ENCODE measurements around the gene SLC35F6. TPM values are rescaled to one million over a fixed set of nuclear protein-coding genes. Genes with fewer than 3 reads are reported as not detected.
"Not testable (repeated sequence)": the region's sequence is repeated elsewhere in the genome, so short reads cannot be mapped to it uniquely, and the experiment has no call there.

The SLC35F6 gene
- total RNA-seq, 2 donors from 2014 or later: 56.6 to 58.6 TPM

- H3K27ac ChIP-seq: no peak overlapping the region
- H3K9me3 ChIP-seq: no peaks in the 10 kb centered on the region
- H3K36me3 ChIP-seq: no peaks in the 10 kb centered on the region
- H3K27me3 ChIP-seq (replicated peaks; ENCODE audit: insufficient read depth): no peaks in the 10 kb centered on the region
- H3K4me3 ChIP-seq: no peak overlapping the region
- no peak for TF ChIP-seq POLR2A (IDR thresholded peaks at IDR 0.05)
- TF ChIP-seq POLR2AphosphoS5 (IDR thresholded peaks at IDR 0.05): no peak
- no peak for TF ChIP-seq CTCF (IDR thresholded peaks at IDR 0.05)
- intact Hi-C loops (cut with DNase I): no loop called here
- WGBS: 72% methylated on average over 3 of the region's 3 CpGs
- H3K4me1 ChIP-seq (replicated peaks): no peaks in the 10 kb centered on the region
- no peak for DNase-seq (ENCODE audit: low spot score)
These were observed 17.1 kb upstream of the SLC35F6 start for GRCh38 chr2:26746934-26747333.

GRCh38 chr2:26749787-26750420, 14.2 kb upstream of the SLC35F6 start:
- H3K4me1 ChIP-seq (replicated peaks); H3K27ac ChIP-seq; DNase-seq (ENCODE audit: low spot score); H3K9me3 ChIP-seq; intact Hi-C loops (cut with DNase I); H3K36me3 ChIP-seq; H3K27me3 ChIP-seq (replicated peaks; ENCODE audit: insufficient read depth); H3K4me3 ChIP-seq: not testable (repeated sequence)
- 49% methylated on average over 8 of the region's 8 CpGs for WGBS

- intact Hi-C loops (cut with DNase I); H3K36me3 ChIP-seq; H3K4me1 ChIP-seq (replicated peaks); DNase-seq (ENCODE audit: low spot score); H3K9me3 ChIP-seq; H3K27me3 ChIP-seq (replicated peaks; ENCODE audit: insufficient read depth); H3K27ac ChIP-seq; H3K4me3 ChIP-seq: not testable (repeated sequence)
- WGBS: 77% methylated on average over 11 of the region's 11 CpGs
These were observed 13.6 kb upstream of the SLC35F6 start for GRCh38 chr2:26750467-26750866.

GRCh38 chr2:26752656-26753055, 11.4 kb upstream of the SLC35F6 start:
- WGBS: 94% methylated on average over 3 of the region's 3 CpGs
- no peak overlapping the region for H3K4me3 ChIP-seq
- DNase-seq (ENCODE audit: low spot score): no peak
- no peaks in the 10 kb centered on the region for H3K4me1 ChIP-seq (replicated peaks)
- TF ChIP-seq POLR2A (IDR thresholded peaks at IDR 0.05): no peak
- no peak for TF ChIP-seq POLR2AphosphoS5 (IDR thresholded peaks at IDR 0.05)
- no peak for TF ChIP-seq CTCF (IDR thresholded peaks at IDR 0.05)
- H3K27me3 ChIP-seq (replicated peaks; ENCODE audit: insufficient read depth): no peaks in the 10 kb centered on the region
- H3K27ac ChIP-seq: no peak overlapping the region
- intact Hi-C loops (cut with DNase I): no loop called here
- H3K9me3 ChIP-seq: no peaks in the 10 kb centered on the region
- no peaks in the 10 kb centered on the region for H3K36me3 ChIP-seq

- no peak overlapping the region for H3K4me3 ChIP-seq
- DNase-seq (ENCODE audit: low spot score): no peak
- no peaks in the 10 kb centered on the region for H3K36me3 ChIP-seq
- H3K27ac ChIP-seq: no peak overlapping the region
- TF ChIP-seq POLR2AphosphoS5 (IDR thresholded peaks at IDR 0.05): no peak
- H3K27me3 ChIP-seq (replicated peaks; ENCODE audit: insufficient read depth): no peaks in the 10 kb centered on the region
- no peaks in the 10 kb centered on the region for H3K4me1 ChIP-seq (replicated peaks)
- intact Hi-C loops (cut with DNase I): no loop called here
- WGBS: 92% methylated on average over 4 of the region's 4 CpGs
- no peaks in the 10 kb centered on the region for H3K9me3 ChIP-seq
These were observed 9.5 kb upstream of the SLC35F6 start for GRCh38 chr2:26754539-26754938.

GRCh38 chr2:26754972-26755670, 9.0 kb upstream of the SLC35F6 start:
- intact Hi-C loops (cut with DNase I): no loop called here
- TF ChIP-seq CTCF (IDR thresholded peaks at IDR 0.05) (no peak), POLR2AphosphoS5 (IDR thresholded peaks at IDR 0.05) (no peak), POLR2A (IDR thresholded peaks at IDR 0.05) (no peak)
- no peak for DNase-seq (ENCODE audit: low spot score)
- H3K4me3 ChIP-seq: no peak overlapping the region
- no peaks in the 10 kb centered on the region for H3K4me1 ChIP-seq (replicated peaks)
- H3K9me3 ChIP-seq: no peaks in the 10 kb centered on the region
- H3K27ac ChIP-seq: no peak overlapping the region
- 70% methylated on average over 4 of the region's 4 CpGs for WGBS
- no peaks in the 10 kb centered on the region for H3K36me3 ChIP-seq
- no peaks in the 10 kb centered on the region for H3K27me3 ChIP-seq (replicated peaks; ENCODE audit: insufficient read depth)
